ENCODE results near the gene TYW1.
"Not testable (repeated sequence)": the region's sequence is repeated elsewhere in the genome, so short reads cannot be mapped to it uniquely, and the experiment has no call there.

DNA sequence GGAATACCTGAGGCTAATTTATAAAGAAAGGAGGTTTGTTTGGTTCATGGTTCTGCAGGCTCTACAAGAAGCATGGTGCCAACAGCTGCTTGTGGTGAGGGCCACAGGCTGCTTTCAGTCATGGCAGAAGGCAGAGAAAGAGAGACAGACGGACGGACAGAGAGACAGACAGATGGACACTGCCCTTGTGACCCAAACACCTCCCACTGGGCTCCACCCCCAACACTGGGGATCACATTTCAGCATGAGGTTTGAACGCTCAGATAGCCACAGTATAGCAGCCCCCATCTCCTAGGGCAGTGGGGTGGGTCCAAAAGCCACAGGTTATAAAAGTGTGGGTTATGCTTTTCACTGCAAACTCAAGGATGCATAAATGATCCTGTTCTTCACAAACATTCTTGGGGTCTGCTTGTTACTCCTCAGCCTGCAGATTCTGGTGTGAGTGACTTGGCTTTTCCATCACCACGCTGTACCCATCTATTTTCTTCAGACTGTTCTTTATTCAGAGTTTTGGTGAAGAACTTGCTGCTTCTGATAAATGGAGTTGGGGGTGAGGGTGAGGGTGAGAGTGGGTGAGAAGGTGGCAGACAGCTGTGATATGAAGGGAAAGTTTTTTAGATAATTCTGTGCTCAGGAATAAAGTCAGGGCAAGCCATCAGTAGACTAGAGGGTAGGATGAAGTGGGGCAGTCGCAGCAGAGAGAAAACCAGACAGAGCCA is 194.5 kb downstream of the TYW1 start:
- TF ChIP-seq, protein P1, sequence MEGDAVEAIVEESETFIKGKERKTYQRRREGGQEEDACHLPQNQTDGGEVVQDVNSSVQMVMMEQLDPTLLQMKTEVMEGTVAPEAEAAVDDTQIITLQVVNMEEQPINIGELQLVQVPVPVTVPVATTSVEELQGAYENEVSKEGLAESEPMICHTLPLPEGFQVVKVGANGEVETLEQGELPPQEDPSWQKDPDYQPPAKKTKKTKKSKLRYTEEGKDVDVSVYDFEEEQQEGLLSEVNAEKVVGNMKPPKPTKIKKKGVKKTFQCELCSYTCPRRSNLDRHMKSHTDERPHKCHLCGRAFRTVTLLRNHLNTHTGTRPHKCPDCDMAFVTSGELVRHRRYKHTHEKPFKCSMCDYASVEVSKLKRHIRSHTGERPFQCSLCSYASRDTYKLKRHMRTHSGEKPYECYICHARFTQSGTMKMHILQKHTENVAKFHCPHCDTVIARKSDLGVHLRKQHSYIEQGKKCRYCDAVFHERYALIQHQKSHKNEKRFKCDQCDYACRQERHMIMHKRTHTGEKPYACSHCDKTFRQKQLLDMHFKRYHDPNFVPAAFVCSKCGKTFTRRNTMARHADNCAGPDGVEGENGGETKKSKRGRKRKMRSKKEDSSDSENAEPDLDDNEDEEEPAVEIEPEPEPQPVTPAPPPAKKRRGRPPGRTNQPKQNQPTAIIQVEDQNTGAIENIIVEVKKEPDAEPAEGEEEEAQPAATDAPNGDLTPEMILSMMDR (conservative IDR thresholded peaks at IDR 0.05; ENCODE audit: low read depth, low read length): not testable (repeated sequence)
- not testable (repeated sequence) for TF ChIP-seq EZH2 (IDR thresholded peaks at IDR 0.05; ENCODE audit: borderline replicate concordance, low read depth, low read length, poor library complexity, severe bottlenecking)
